DOHH2 (cell line): ENCODE data around the gene DUSP2.

Experiments used
- H3F3A ChIP-seq: fragments of 200-600 bp; sonication (generic), shearing (Covaris generic); 2 replicates; pipeline ENCODE4 v1.6.0; 2016; ENCODE audit warnings: antibody characterized with exemption, mild to moderate bottlenecking; ENCODE audit not compliant: control insufficient read depth, insufficient read depth
- H3K27ac ChIP-seq: fragments of 200-600 bp; sonication (generic); 2 replicates; pipeline ENCODE4 v1.5.1; 2014; ENCODE audit warnings: low read depth, mild to moderate bottlenecking, low read length, moderate library complexity
- H3K27me3 ChIP-seq: fragments of 200-600 bp; sonication (generic); 2 replicates; pipeline ENCODE4 v1.6.1; 2014; ENCODE audit warnings: mild to moderate bottlenecking, low read length, mixed read lengths; ENCODE audit not compliant: control insufficient read depth
- H3K36me3 ChIP-seq: fragments of 200-600 bp; sonication (generic); 2 replicates; pipeline ENCODE4 v1.6.1; 2014; ENCODE audit warnings: mild to moderate bottlenecking, low read length, moderate library complexity, mixed read lengths; ENCODE audit not compliant: control insufficient read depth
- H3K4me1 ChIP-seq: fragments of 200-600 bp; sonication (generic); 2 replicates; pipeline ENCODE4 v1.6.1; 2014; ENCODE audit warnings: mild to moderate bottlenecking, low read length, mixed read lengths; ENCODE audit not compliant: control insufficient read depth
- H3K4me2 ChIP-seq: fragments of 200-600 bp; sonication (generic); 2 replicates; pipeline ENCODE4 v1.6.0; 2014; ENCODE audit warnings: mild to moderate bottlenecking, low read length, moderate library complexity
- H3K4me3 ChIP-seq: fragments of 200-600 bp; sonication (generic); 2 replicates; pipeline ENCODE4 v1.5.1; 2014; ENCODE audit warnings: mild to moderate bottlenecking, low read length, mixed read lengths
- H3K79me2 ChIP-seq: fragments of 200-600 bp; sonication (generic); 2 replicates; pipeline ENCODE4 v1.6.1; 2014; ENCODE audit warnings: mild to moderate bottlenecking, low read length, mixed read lengths; ENCODE audit not compliant: control insufficient read depth
- H3K9me2 ChIP-seq: fragments of 200-600 bp; sonication (generic); replicated peaks from 2 replicates; pipeline ENCODE4 v1.6.1; 2014; ENCODE audit warnings: mild to moderate bottlenecking, low read length, mixed read lengths; ENCODE audit not compliant: control insufficient read depth
- H3K9me3 ChIP-seq: fragments of 200-600 bp; sonication (generic); 2 replicates; pipeline ENCODE4 v1.6.1; 2014; ENCODE audit warnings: antibody characterized with exemption, low read length, mixed read lengths; ENCODE audit not compliant: control insufficient read depth, insufficient read depth
- H4K20me1 ChIP-seq: fragments of 200-600 bp; sonication (generic); 2 replicates; pipeline ENCODE4 v1.6.0; 2014; ENCODE audit warnings: low read depth, mild to moderate bottlenecking, antibody characterized with exemption, low read length, moderate library complexity; ENCODE audit not compliant: control insufficient read depth, insufficient read depth
- EZH2phosphoT487 ChIP-seq: fragments of 200-600 bp; sonication (generic); IDR thresholded peaks from 2 replicates; pipeline ENCODE4 v1.6.1; 2017; ENCODE audit warnings: borderline replicate concordance, mild to moderate bottlenecking, antibody characterized with exemption, low read length, moderate library complexity, mixed read lengths
- TF ChIP-seq, protein P1 (sequence below): fragments of 200-600 bp; sonication (generic); IDR thresholded peaks from one replicate; pipeline ENCODE4 v1.5.1; 2014; ENCODE audit warnings: antibody characterized with exemption, mild to moderate bottlenecking, low read depth, low read length; ENCODE audit not compliant: poor library complexity, severe bottlenecking

DUSP2 gene

DNA sequence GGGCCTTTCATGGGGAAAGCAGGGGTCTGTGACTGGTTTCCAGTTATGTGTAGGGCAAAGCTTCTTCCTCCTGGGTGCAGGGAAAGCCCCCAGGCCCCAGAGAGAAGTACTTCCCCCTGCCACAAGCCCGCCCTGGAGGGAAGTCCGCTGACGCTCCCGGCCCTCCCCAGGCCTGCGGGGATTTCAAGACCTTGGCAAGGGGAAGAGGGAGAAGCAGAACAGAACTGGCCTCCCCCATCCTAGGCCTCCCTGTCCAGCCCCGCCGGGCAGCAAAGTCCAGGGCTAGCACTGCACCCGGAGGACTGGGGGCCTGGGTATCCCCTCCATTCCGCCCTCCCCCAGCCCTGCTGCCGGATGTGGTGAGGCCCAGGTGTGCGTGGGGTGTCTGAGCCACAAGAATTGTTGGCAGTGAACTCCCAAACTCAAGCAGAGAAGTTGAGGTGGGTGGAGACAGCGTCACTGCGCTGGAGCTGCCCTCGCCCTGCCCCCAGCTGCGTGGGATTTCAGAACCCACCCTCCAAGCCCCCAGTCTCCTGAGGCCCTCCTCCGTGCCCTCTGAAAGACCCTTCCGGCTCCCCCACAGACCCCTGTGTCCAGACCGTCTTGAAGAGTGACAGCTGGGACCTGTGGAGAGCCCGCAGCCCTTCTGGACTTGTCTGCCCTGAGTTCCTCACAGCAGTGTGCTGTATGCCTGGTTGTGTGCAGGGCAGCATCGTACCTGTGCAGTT, 1.1 kb upstream of the DUSP2 start:
- H3K4me1 ChIP-seq: peaks cover 78% of the 10 kb centered on the region

DNA sequence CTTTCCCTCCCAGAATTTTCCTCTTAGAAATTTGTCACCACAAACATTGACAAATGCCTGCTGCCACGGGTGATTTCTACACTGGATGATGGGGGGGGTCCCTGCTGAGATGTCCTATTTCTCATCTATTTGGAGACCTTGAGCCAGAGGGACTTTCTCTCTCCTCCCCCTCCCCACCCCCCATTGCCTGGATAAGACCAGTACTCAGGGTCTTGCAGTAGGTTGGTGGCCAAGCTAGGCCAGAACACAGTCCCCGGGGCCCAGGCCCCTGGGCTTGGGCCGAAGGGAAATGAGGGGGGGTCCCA, 560 bp upstream of the DUSP2 start:
- Histone ChIP-seq H3K27me3 (no peaks in the 10 kb centered on the region), H3K36me3 (peaks cover 32% of the 10 kb centered on the region), H3K9me2 (no peaks in the 10 kb centered on the region), H3K4me1 (peaks cover 72% of the 10 kb centered on the region), H3K79me2 (peaks cover 29% of the 10 kb centered on the region), H3F3A (peaks cover 19% of the 10 kb centered on the region), H4K20me1 (peaks cover 20% of the 10 kb centered on the region), H3K27ac (peak overlapping the region; percentile 90), H3K4me3 (peak overlapping the region; percentile 97), H3K9me3 (no peaks in the 10 kb centered on the region), H3K4me2 (peak overlapping the region; percentile 94)
- TF ChIP-seq, protein P1, sequence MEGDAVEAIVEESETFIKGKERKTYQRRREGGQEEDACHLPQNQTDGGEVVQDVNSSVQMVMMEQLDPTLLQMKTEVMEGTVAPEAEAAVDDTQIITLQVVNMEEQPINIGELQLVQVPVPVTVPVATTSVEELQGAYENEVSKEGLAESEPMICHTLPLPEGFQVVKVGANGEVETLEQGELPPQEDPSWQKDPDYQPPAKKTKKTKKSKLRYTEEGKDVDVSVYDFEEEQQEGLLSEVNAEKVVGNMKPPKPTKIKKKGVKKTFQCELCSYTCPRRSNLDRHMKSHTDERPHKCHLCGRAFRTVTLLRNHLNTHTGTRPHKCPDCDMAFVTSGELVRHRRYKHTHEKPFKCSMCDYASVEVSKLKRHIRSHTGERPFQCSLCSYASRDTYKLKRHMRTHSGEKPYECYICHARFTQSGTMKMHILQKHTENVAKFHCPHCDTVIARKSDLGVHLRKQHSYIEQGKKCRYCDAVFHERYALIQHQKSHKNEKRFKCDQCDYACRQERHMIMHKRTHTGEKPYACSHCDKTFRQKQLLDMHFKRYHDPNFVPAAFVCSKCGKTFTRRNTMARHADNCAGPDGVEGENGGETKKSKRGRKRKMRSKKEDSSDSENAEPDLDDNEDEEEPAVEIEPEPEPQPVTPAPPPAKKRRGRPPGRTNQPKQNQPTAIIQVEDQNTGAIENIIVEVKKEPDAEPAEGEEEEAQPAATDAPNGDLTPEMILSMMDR: no peak
- TF ChIP-seq EZH2phosphoT487: no peak

More for the DNA sequence above, 1.1 kb upstream of the DUSP2 start:
- Histone ChIP-seq H3K9me2 (no peaks in the 10 kb centered on the region), H3K27ac (peak overlapping the region; percentile 90), H3K4me3 (peak overlapping the region; percentile 97), H3K9me3 (no peaks in the 10 kb centered on the region), H3K79me2 (peaks cover 29% of the 10 kb centered on the region), H3K36me3 (peaks cover 32% of the 10 kb centered on the region), H3K27me3 (no peaks in the 10 kb centered on the region), H3F3A (peaks cover 19% of the 10 kb centered on the region), H4K20me1 (peaks cover 20% of the 10 kb centered on the region), H3K4me2 (peak overlapping the region; percentile 94)
- TF ChIP-seq, protein P1: no peak
- TF ChIP-seq EZH2phosphoT487: no peak

DNA sequence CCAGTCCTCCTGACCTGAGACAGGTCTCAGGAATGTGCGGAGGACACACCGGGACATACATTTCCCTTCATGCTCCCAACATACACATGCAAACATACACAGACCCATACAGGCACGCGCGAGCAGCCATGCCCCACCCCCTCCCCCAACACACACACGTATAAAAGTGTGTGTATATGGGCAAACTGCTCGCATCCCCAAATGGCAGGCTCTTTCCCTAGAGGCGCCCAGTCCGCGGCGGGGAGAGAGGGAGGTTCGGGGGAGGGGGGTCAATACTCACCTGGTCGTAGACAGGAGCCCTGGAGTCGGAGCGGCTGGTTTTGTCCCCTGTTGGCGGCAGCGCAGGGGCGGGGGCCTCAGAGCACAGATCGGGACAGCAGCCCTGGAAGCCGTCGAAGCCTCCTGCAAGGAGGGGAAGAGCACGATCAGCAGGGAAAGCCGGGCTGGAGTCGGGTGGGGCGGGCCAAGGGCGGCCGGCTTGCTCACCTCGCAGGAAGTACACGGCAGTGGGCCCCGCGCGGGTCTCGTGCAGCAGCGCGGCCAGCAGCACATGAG, 682 bp downstream of the DUSP2 start:
- Histone ChIP-seq H3K36me3 (peaks cover 32% of the 10 kb centered on the region), H3F3A (peaks cover 26% of the 10 kb centered on the region), H3K9me2 (no peaks in the 10 kb centered on the region), H3K27ac (peak overlapping the region; percentile 90), H3K4me2 (peak overlapping the region; percentile 94), H3K79me2 (peaks cover 29% of the 10 kb centered on the region), H3K4me3 (peak overlapping the region; percentile 97), H4K20me1 (peaks cover 20% of the 10 kb centered on the region), H3K9me3 (no peaks in the 10 kb centered on the region), H3K4me1 (peaks cover 64% of the 10 kb centered on the region), H3K27me3 (no peaks in the 10 kb centered on the region)
- no peak for TF ChIP-seq EZH2phosphoT487
- TF ChIP-seq, protein P1: no peak
